Endothelial cell of umbilical vein (primary cell): ENCODE measurements around the gene FMN1. TPM values are rescaled to one million over a fixed set of nuclear protein-coding genes. Genes with fewer than 3 reads are reported as not detected.

Experiments used
- BruUV-seq: library from RNA; stranded (reverse); fragments of 400-500 nt; replicated peaks from 2 replicates; lab custom pipeline; 2021; lab: Mats Ljungman, UMichigan
- CTCF ChIA-PET: fragments of 300-600, 350-600 bp; sonication (Branson Sonifier 250); formaldehyde crosslinking; loops from one replicate; lab custom pipeline; 2021; ENCODE audit warnings: antibody characterized with exemption, inconsistent platforms; lab: Charles Lee
- POLR2A ChIA-PET: fragments of 300-600, 350-600 bp; sonication (Branson Sonifier 250); formaldehyde crosslinking; loops from one replicate; lab custom pipeline; 2021; ENCODE audit warnings: antibody characterized with exemption, inconsistent platforms; lab: Charles Lee
- DNase-seq: peaks from one replicate; pipeline ENCODE4 v3.0.0-alpha.2; 2011; ENCODE audit warnings: low read depth, low spot score
- FAIRE-seq: peaks from 2 replicates; lab custom pipeline; 2011; peaks lifted over from hg19 to GRCh38; lab: Jason Lieb, UNC
- H2AFZ ChIP-seq: 2 replicates; pipeline ENCODE4 v1.6.0; 2012; ENCODE audit warnings: low read depth, low read length, control low read depth, inconsistent platforms
- H3K27ac ChIP-seq: 2 replicates; pipeline ENCODE4 v1.5.1; 2011; ENCODE audit warnings: low read depth, mild to moderate bottlenecking, control low read depth, low read length, moderate library complexity; ENCODE audit not compliant: insufficient read depth
- H3K27me3 ChIP-seq, 2 experiments: 2 replicates each; pipeline versions ENCODE4 v1.6.0 to v1.6.1; 2011; ENCODE audit warnings: low read length in 2 of 2, mixed read lengths in 1 of 2; ENCODE audit not compliant: control insufficient read depth in 2 of 2, insufficient read depth in 2 of 2
- H3K36me3 ChIP-seq, 2 experiments: 2 replicates in 1 of 2; 3 replicates in 1 of 2; pipeline ENCODE4 v1.5.1; 2011; ENCODE audit warnings: low read length in 2 of 2, mild to moderate bottlenecking in 1 of 2, moderate library complexity in 1 of 2; ENCODE audit not compliant: control insufficient read depth in 2 of 2, insufficient read depth in 2 of 2; ENCODE audit errors: extremely low read depth in 1 of 2
- H3K4me1 ChIP-seq: 3 replicates; pipeline ENCODE4 v1.5.1; 2011; ENCODE audit warnings: mild to moderate bottlenecking, low read length; ENCODE audit not compliant: control insufficient read depth, insufficient read depth; ENCODE audit errors: extremely low read depth
- H3K4me2 ChIP-seq: 2 replicates; pipeline ENCODE4 v1.6.1; 2011; ENCODE audit warnings: low read length, control low read depth, mixed read lengths; ENCODE audit not compliant: insufficient read depth
- H3K4me3 ChIP-seq, 3 experiments: fragments of 200-600 bp in 1 of 3; sonication (generic), shearing (Covaris generic) in 1 of 3; replicated peaks in 1 of 3; 2 replicates each; pipeline ENCODE4 v1.5.1; 2011 to 2016; ENCODE audit warnings: control low read depth in 3 of 3, low read length in 3 of 3, mild to moderate bottlenecking in 2 of 3, inconsistent platforms in 1 of 3, low read depth in 1 of 3, moderate library complexity in 1 of 3; ENCODE audit not compliant: insufficient read depth in 1 of 3
- H3K79me2 ChIP-seq: 2 replicates; pipeline ENCODE4 v1.6.0; 2012; ENCODE audit warnings: low read length, inconsistent platforms; ENCODE audit not compliant: control insufficient read depth, insufficient read depth
- H3K9ac ChIP-seq: replicated peaks from 2 replicates; pipeline ENCODE3; 2011; ENCODE audit warnings: low read length, control low read depth; ENCODE audit not compliant: insufficient read depth; ENCODE audit errors: extremely low read depth
- H3K9me1 ChIP-seq: replicated peaks from 3 replicates; pipeline ENCODE4 v1.6.0; 2011; ENCODE audit warnings: mild to moderate bottlenecking, low read length; ENCODE audit not compliant: control insufficient read depth, insufficient read depth; ENCODE audit errors: extremely low read depth
- H3K9me3 ChIP-seq: replicated peaks from 2 replicates; pipeline ENCODE4 v1.5.1; 2012; ENCODE audit warnings: low read length, inconsistent platforms; ENCODE audit not compliant: control insufficient read depth, insufficient read depth
- H4K20me1 ChIP-seq: replicated peaks from 2 replicates; pipeline ENCODE3; 2011; ENCODE audit warnings: mild to moderate bottlenecking, low read length; ENCODE audit not compliant: control insufficient read depth, insufficient read depth; ENCODE audit errors: extremely low read depth
- CTCF ChIP-seq, 2 donors: IDR thresholded peaks; 1 replicate in 1 of 2; 2 replicates in 1 of 2; pipeline ENCODE4 v1.5.1; 2011; ENCODE audit warnings: low read length in 2 of 2, mild to moderate bottlenecking in 2 of 2, moderate library complexity in 2 of 2, control low read depth in 1 of 2, inconsistent platforms in 1 of 2, low read depth in 1 of 2; ENCODE audit not compliant: insufficient read depth in 1 of 2; ENCODE audit errors: extremely low read depth in 1 of 2
- EZH2 ChIP-seq: IDR thresholded peaks from 2 replicates; pipeline ENCODE4 v1.6.1; 2012; ENCODE audit warnings: borderline replicate concordance, low read depth, mild to moderate bottlenecking, moderate library complexity, low read length, inconsistent platforms; ENCODE audit not compliant: severe bottlenecking
- FOS ChIP-seq: IDR thresholded peaks from 2 replicates; pipeline ENCODE4 v1.6.1; 2011; ENCODE audit warnings: mild to moderate bottlenecking, low read length, moderate library complexity, borderline replicate concordance; ENCODE audit not compliant: insufficient read depth
- GATA2 ChIP-seq: IDR thresholded peaks from 2 replicates; pipeline ENCODE4 v1.7.0; 2011; ENCODE audit warnings: low read depth, mild to moderate bottlenecking, moderate library complexity, mixed read lengths, low read length; ENCODE audit not compliant: insufficient read length, insufficient read depth
- JUN ChIP-seq: IDR thresholded peaks from 2 replicates; pipeline ENCODE4 v1.6.1; 2011; ENCODE audit warnings: borderline replicate concordance, low read depth; ENCODE audit not compliant: insufficient read length, insufficient read depth
- MAX ChIP-seq: IDR thresholded peaks from 2 replicates; pipeline ENCODE4 v1.6.1; 2011; ENCODE audit not compliant: insufficient read depth, insufficient read length
- MYC ChIP-seq: IDR thresholded peaks from one replicate; pipeline ENCODE4 v1.6.1; 2011; ENCODE audit warnings: mild to moderate bottlenecking, low read depth, low read length
- POLR2A ChIP-seq: IDR thresholded peaks from 2 replicates; pipeline ENCODE4 v1.6.1; 2012; ENCODE audit warnings: low read depth, mild to moderate bottlenecking, control low read depth, low read length
- POLR2AphosphoS5 ChIP-seq: IDR thresholded peaks from 2 replicates; pipeline ENCODE4 v1.6.1; 2012; ENCODE audit warnings: low read depth, mild to moderate bottlenecking, control low read depth, low read length, moderate library complexity; ENCODE audit not compliant: insufficient read depth
- dilution Hi-C: fragments of 300-500 bp; cut with MboI; formaldehyde crosslinking; loops from one replicate; pipeline ENCODE4 v1.15.0; 2019; ENCODE audit warnings: low sequenced_read_pairs; ENCODE audit not compliant: extremely low pct_ligation_motif_present
- intact Hi-C: fragments of 100-400 bp; cut with micrococcal nuclease; formaldehyde crosslinking; loops from one replicate; pipeline ENCODE4 v1.10.0; 2022
- polyA plus RNA-seq, 4 experiments: library from polyadenylated mRNA; depleted of rRNA in 3 of 4; stranded (reverse) in 3 of 4; unstranded in 1 of 4; fragments of >200 nt; gene quantifications; 2 replicates each; pipeline versions ENCODE4 v1.2.1 to v1.2.3, GENCODE V29; 2011 to 2012; ENCODE audit warnings: missing spikeins in 1 of 4
- total RNA-seq: library from RNA; stranded (reverse); gene quantifications from 2 replicates; pipeline ENCODE4 v1.2.3, GENCODE V29; 2021

FMN1 gene
- total and polyA plus RNA-seq, 2 donors (not counting 3 experiments of a cell fraction or from before 2014, with no cell fraction given), result 0.01 to 0.29 TPM

DNA sequence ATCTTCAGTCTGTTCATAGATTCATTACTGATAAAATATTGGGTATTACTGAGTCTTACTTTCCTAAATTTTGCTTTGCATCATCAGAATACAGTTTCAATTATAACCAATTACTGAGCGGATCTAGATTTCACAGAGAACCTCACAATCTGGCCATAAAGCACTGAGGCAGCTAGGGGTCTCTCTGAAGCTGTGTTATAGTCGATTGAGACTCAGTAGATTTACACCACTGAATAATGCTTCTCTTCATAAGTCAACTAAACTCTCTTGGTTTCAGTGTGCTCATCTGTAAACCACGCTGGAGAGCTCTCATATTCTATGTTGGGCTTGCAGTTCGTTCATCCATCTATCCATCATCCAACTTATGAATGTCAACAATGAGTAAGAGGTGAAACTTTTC is 296.1 kb downstream of the FMN1 start:
- Histone ChIP-seq H4K20me1 (no peaks in the 10 kb centered on the region), H3K9me3 (no peaks in the 10 kb centered on the region), H3K9me1 (no peaks in the 10 kb centered on the region), H3K4me3 (no peak overlapping the region), H3K4me1 (no peaks in the 10 kb centered on the region), H3K9ac (no peak overlapping the region), H3K4me2 (no peak overlapping the region), H3K27ac (no peak overlapping the region), H3K27me3 (peaks cover 0 to 5% of the 10 kb centered on the region in 2 experiments), H3K79me2 (no peaks in the 10 kb centered on the region), H3K36me3 (no peaks in the 10 kb centered on the region), H2AFZ (no peak overlapping the region)
- intact Hi-C loops, result no loop called here
- TF ChIP-seq GATA2 (no peak), POLR2A (no peak), POLR2AphosphoS5 (no peak), MAX (no peak), FOS (no peak), MYC (no peak), JUN (no peak), CTCF (IDR thresholded peaks at IDR 0.05; ENCODE audit: extremely low read depth in 1 of 2, insufficient read depth in 1 of 2, low read depth in 1 of 2, low read length in 2 of 2) (no peak), EZH2 (no peak)
- DNase-seq, result no peak
- FAIRE-seq, result no peak
- POLR2A ChIA-PET, result no interaction called here
- dilution Hi-C loops, result no loop called here
- CTCF ChIA-PET, result interaction anchor here (1.0 kb wide), 1 partner anchor 38 kb away, joined by 4 read pairs; no protein-coding TSS in a partner anchor
- BruUV-seq, result no TSS peak
